Astrocyte (in vitro differentiated cells and primary cell): ENCODE results near the gene LSM4.

Experiments
- EZH2 ChIP-seq: IDR thresholded peaks from 2 replicates; pipeline ENCODE4 v1.6.1; 2012; ENCODE audit warnings: mild to moderate bottlenecking, low read length, inconsistent platforms; ENCODE audit not compliant: insufficient read depth
- TF ChIP-seq, protein P1 (sequence below): IDR thresholded peaks from 2 replicates; pipeline ENCODE4 v1.5.1; 2011; ENCODE audit warnings: low read depth, mild to moderate bottlenecking, inconsistent platforms, low read length, moderate library complexity; ENCODE audit not compliant: insufficient read depth

GRCh38 chr19:18320865-18321733, 1.8 kb downstream of the LSM4 start:
- TF ChIP-seq, protein P1, sequence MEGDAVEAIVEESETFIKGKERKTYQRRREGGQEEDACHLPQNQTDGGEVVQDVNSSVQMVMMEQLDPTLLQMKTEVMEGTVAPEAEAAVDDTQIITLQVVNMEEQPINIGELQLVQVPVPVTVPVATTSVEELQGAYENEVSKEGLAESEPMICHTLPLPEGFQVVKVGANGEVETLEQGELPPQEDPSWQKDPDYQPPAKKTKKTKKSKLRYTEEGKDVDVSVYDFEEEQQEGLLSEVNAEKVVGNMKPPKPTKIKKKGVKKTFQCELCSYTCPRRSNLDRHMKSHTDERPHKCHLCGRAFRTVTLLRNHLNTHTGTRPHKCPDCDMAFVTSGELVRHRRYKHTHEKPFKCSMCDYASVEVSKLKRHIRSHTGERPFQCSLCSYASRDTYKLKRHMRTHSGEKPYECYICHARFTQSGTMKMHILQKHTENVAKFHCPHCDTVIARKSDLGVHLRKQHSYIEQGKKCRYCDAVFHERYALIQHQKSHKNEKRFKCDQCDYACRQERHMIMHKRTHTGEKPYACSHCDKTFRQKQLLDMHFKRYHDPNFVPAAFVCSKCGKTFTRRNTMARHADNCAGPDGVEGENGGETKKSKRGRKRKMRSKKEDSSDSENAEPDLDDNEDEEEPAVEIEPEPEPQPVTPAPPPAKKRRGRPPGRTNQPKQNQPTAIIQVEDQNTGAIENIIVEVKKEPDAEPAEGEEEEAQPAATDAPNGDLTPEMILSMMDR: no peak
- no peak for TF ChIP-seq EZH2
